ENCODE data around the gene CEP131. TPM values are rescaled to one million over a fixed set of nuclear protein-coding genes. Genes with fewer than 3 reads are reported as not detected.

Gene CEP131
- total and polyA plus RNA-seq, 2 of the 8 experiments (the other 6 are each of a cell fraction or from before 2014, with no cell fraction given) = 5.9 to 23.2 TPM

- POLR2A ChIA-PET (ENCODE audit: partially characterized antibody) = no interaction called here
Measured at GRCh38 chr17:81263371-81264181, 40.8 kb upstream of the CEP131 start.

More at GRCh38 chr17:81263371-81264181, 40.8 kb upstream of the CEP131 start:
- CTCF ChIA-PET (ENCODE audit: partially characterized antibody) = interaction anchor here (1.0 to 1.8 kb wide), 6 partner anchors 11 to 121 kb away, joined by 3 to 4 read pairs (median 4); no protein-coding TSS in a partner anchor
- Histone ChIP-seq H2BK15ac (ENCODE audit: low read length) (no peak overlapping the region), H4K91ac (replicated peaks; ENCODE audit: insufficient read length, low read length) (no peak overlapping the region), H2BK20ac (ENCODE audit: low read length) (no peak overlapping the region), H4K5ac (ENCODE audit: insufficient read length, low read depth, low read length) (no peak overlapping the region), H2AFZ (ENCODE audit: low read length) (no peak overlapping the region), H2BK12ac (ENCODE audit: low read depth, low read length) (no peak overlapping the region), H3K56ac (replicated peaks; ENCODE audit: insufficient read length, low read depth, low read length) (no peak overlapping the region), H3K79me1 (ENCODE audit: low read depth, low read length) (peaks cover 5% of the 10 kb centered on the region; the same call in 1 of the 2 replicates), H3K4me1 (replicated peaks in 1 of 4; ENCODE audit: control insufficient read depth in 3 of 4, insufficient read depth in 4 of 4, low read length in 3 of 4) (no peaks in the 10 kb centered on the region), H3K4me3 (ENCODE audit: extremely low read depth in 1 of 4, insufficient read depth in 2 of 4, low read depth in 3 of 4, low read length in 4 of 4) (no peak overlapping the region), H3K27me3 (replicated peaks in 1 of 4; ENCODE audit: control insufficient read depth in 3 of 4, extremely low read depth in 1 of 4, insufficient read depth in 3 of 4, low read length in 3 of 4) (no peaks in the 10 kb centered on the region), H3K18ac (ENCODE audit: extremely low read depth, low read length) (no peak overlapping the region), H3K14ac (ENCODE audit: insufficient read length) (no peak overlapping the region), H3K36me3 (ENCODE audit: control insufficient read depth in 2 of 4, insufficient read depth in 4 of 4, low read length in 3 of 4) (peaks cover 0 to 7% (median 4%) of the 10 kb centered on the region in 4 experiments; a peak in 3 of 8 replicates), H3K23me2 (ENCODE audit: low read depth, low read length) (no peaks in the 10 kb centered on the region), H3K4me2 (ENCODE audit: insufficient read depth in 1 of 2, low read depth in 2 of 2, low read length in 2 of 2) (no peak overlapping the region), H4K20me1 (replicated peaks in 1 of 2; ENCODE audit: control insufficient read depth in 1 of 2, insufficient read depth in 2 of 2, low read length in 2 of 2) (peaks cover 2 to 6% of the 10 kb centered on the region in 2 experiments), H4K8ac (ENCODE audit: extremely low read depth, insufficient read depth, low read length) (peak overlapping the region; percentile 14; the same call in 1 of the 2 replicates), H2BK5ac (ENCODE audit: low read depth, low read length) (no peak overlapping the region), H2BK120ac (replicated peaks; ENCODE audit: low read depth, low read length) (no peak overlapping the region), H3K27ac (ENCODE audit: low read depth, low read length) (no peak overlapping the region), H3K9me3 (ENCODE audit: insufficient read depth in 2 of 2, low read depth in 1 of 2, low read length in 1 of 2) (no peaks in the 10 kb centered on the region), H3K23ac (ENCODE audit: insufficient read length) (no peak overlapping the region), H3K4ac (replicated peaks; ENCODE audit: insufficient read length, low read depth, low read length) (no peak overlapping the region), H3K9ac (replicated peaks in 1 of 4; ENCODE audit: extremely low read depth in 1 of 4, low read depth in 3 of 4, low read length in 3 of 4) (no peak overlapping the region), H2AK5ac (ENCODE audit: low read depth, low read length) (no peak overlapping the region), H3K79me2 (ENCODE audit: control insufficient read depth in 1 of 2, insufficient read depth in 2 of 2, low read length in 2 of 2) (no peaks in the 10 kb centered on the region)
- 92% methylated on average over 36 of the region's 40 CpGs; no CpG with 5 or more reads in 1 of the 2 experiments for WGBS, 2 experiments (ENCODE audit: extremely low coverage in 1 of 2, insufficient coverage in 1 of 2, insufficient read length in 1 of 2, insufficient replicate concordance in 2 of 2, low coverage in 1 of 2, low lambda C conversion rate in 2 of 2, missing lambda C conversion rate in 1 of 2)
- FAIRE-seq = no peak
- TF ChIP-seq EZH2 (IDR thresholded peaks at IDR 0.05; ENCODE audit: low read depth, low read length, severe bottlenecking) (no peak), KDM4A (IDR thresholded peaks at IDR 0.05; ENCODE audit: low read depth, low read length, severe bottlenecking) (no peak), USF2 (IDR thresholded peaks at IDR 0.05; ENCODE audit: low read length) (no peak), CEBPB (IDR thresholded peaks at IDR 0.05; ENCODE audit: low read depth, low read length) (no peak), CHD2 (IDR thresholded peaks at IDR 0.05; ENCODE audit: low read length) (no peak), SIX5 (IDR thresholded peaks at IDR 0.05; ENCODE audit: low read depth, low read length) (no peak), RFX5 (IDR thresholded peaks at IDR 0.05; ENCODE audit: borderline replicate concordance, low read depth, low read length) (no peak)
- no peak for DNase-seq (ENCODE audit: low read depth in 1 of 2, low spot score in 2 of 2)

Data from H1 (cell line).